Fibroblast of lung (primary cell): ENCODE measurements around the gene CDK4.
A peak's percentile ranks its signal among the peaks of the same experiment; 100 is the strongest.

Source experiments
- CTCF ChIP-seq, 2 donors: IDR thresholded peaks in 1 of 2; conservative IDR thresholded peaks in 1 of 2; 1 replicate in 1 of 2; 2 replicates in 1 of 2; pipeline ENCODE4 v1.5.1; 2011 to 2012; ENCODE audit warnings: low read length in 2 of 2, control low read depth in 1 of 2, inconsistent platforms in 1 of 2, low read depth in 1 of 2, mild to moderate bottlenecking in 1 of 2
- EZH2 ChIP-seq: IDR thresholded peaks from 2 replicates; pipeline ENCODE4 v1.5.1; 2012; ENCODE audit warnings: low read length, control low read depth, mild to moderate bottlenecking; ENCODE audit errors: missing control alignments

- TF ChIP-seq CTCF (conservative IDR thresholded peaks at IDR 0.05 in 1 of 2, IDR thresholded peaks at IDR 0.05 in 1 of 2; ENCODE audit: low read depth in 1 of 2, low read length in 2 of 2) (no peak), EZH2 (peak; percentile 85)
These were observed 12.7 kb downstream of the CDK4 start for GRCh38 chr12:57739387-57739786.
